GM18907 (cell line): ENCODE measurements around the gene NR2C2.

Experiments used
- ATAC-seq: cut with Tn5 transposase; IDR thresholded peaks from one replicate; pipeline ENCODE4 v1.9.1; 2021; ENCODE audit warnings: mild to moderate bottlenecking, moderate library complexity; ENCODE audit not compliant: unreplicated experiment

Gene NR2C2

GRCh38 chr3:14921034-14921616, 26.3 kb upstream of the NR2C2 start:
- ATAC-seq = peak; percentile 79

GRCh38 chr3:14921811-14922705, 25.3 kb upstream of the NR2C2 start:
- ATAC-seq = no peak

GRCh38 chr3:14922863-14923262, 24.5 kb upstream of the NR2C2 start:
- ATAC-seq = no peak

- ATAC-seq = no peak
Observed at GRCh38 chr3:14923476-14923875, 23.9 kb upstream of the NR2C2 start.

GRCh38 chr3:14925729-14926591, 21.4 kb upstream of the NR2C2 start:
- no peak for ATAC-seq

- ATAC-seq = no peak
Observed at GRCh38 chr3:14926592-14926991, 20.8 kb upstream of the NR2C2 start.

- ATAC-seq = no peak
Observed at GRCh38 chr3:14927308-14927707, 20.1 kb upstream of the NR2C2 start.

GRCh38 chr3:14929310-14930074, 17.9 kb upstream of the NR2C2 start:
- ATAC-seq = no peak

GRCh38 chr3:14933820-14934425, 13.5 kb upstream of the NR2C2 start:
- ATAC-seq = no peak

GRCh38 chr3:14935592-14936345, 11.6 kb upstream of the NR2C2 start:
- no peak for ATAC-seq

GRCh38 chr3:14938954-14939353, 8.4 kb upstream of the NR2C2 start:
- ATAC-seq = no peak

- ATAC-seq = no peak
Observed at GRCh38 chr3:14941871-14942270, 5.5 kb upstream of the NR2C2 start.

- ATAC-seq = peak; percentile 32
Observed at GRCh38 chr3:14943042-14943441, 4.3 kb upstream of the NR2C2 start.

GRCh38 chr3:14946236-14946635, 1.1 kb upstream of the NR2C2 start:
- no peak for ATAC-seq

GRCh38 chr3:14946739-14947099, 664 bp upstream of the NR2C2 start:
- no peak for ATAC-seq

- peak; percentile 90 for ATAC-seq
Observed at GRCh38 chr3:14947886-14948608, 664 bp downstream of the NR2C2 start.

GRCh38 chr3:14948609-14949038, 1.2 kb downstream of the NR2C2 start:
- ATAC-seq = peak; percentile 1

- ATAC-seq = no peak
Observed at GRCh38 chr3:14949126-14949525, 1.7 kb downstream of the NR2C2 start.

GRCh38 chr3:14950274-14950673, 2.9 kb downstream of the NR2C2 start:
- no peak for ATAC-seq
